Mucosa of descending colon (tissue), 3 donors: ENCODE results near the gene WFIKKN2. TPM values are rescaled to one million over a fixed set of nuclear protein-coding genes. Genes with fewer than 3 reads are reported as not detected.

Experiments
- ATAC-seq: fragments of 200-7000 bp; cut with Tn5 transposase; one replicate; pipeline ENCODE4 v1.9.1; 2020; ENCODE audit warnings: mild to moderate bottlenecking, moderate library complexity
- DNase-seq, 3 donors: peaks; one replicate each; pipeline ENCODE4 v3.0.0-alpha.2; 2020
- H3K36me3 ChIP-seq: fragments of 200-600 bp; one replicate; pipeline ENCODE4 v1.8.0; 2021; ENCODE audit warnings: low read depth, mild to moderate bottlenecking
- H3K4me1 ChIP-seq: fragments of 200-600 bp; one replicate; pipeline ENCODE4 v1.8.0; 2021; ENCODE audit warnings: low read depth, mild to moderate bottlenecking
- H3K4me3 ChIP-seq: fragments of 200-600 bp; one replicate; pipeline ENCODE4 v1.8.0; 2021; ENCODE audit warnings: mild to moderate bottlenecking
- H3K9me3 ChIP-seq: fragments of 200-600 bp; one replicate; pipeline ENCODE4 v1.8.0; 2021; ENCODE audit warnings: mild to moderate bottlenecking
- intact Hi-C, 2 donors: fragments of 100-400 bp; cut with DNase I in 1 of 2; cut with micrococcal nuclease in 1 of 2; formaldehyde crosslinking; loops; one replicate each; pipeline versions ENCODE4 v1.11.0 to v1.11.1; 2022; cut with DNase I, micrococcal nuclease
- total RNA-seq, 3 donors: library from RNA; stranded (reverse); fragmentation: NEBNext Ultra II Directional in 2 of 3; extraction: Animal tissue kit (Norgen Biotek cat#: 25700) in 2 of 3; gene quantifications; one replicate each; pipeline versions ENCODE4 v1.2.1 to v1.2.4, GENCODE V29; 2021 to 2023
- TF ChIP-seq, protein P1 (sequence below): fragments of 200-600 bp; IDR thresholded peaks from one replicate; pipeline ENCODE4 v1.8.0; 2022; ENCODE audit warnings: antibody characterized with exemption, mild to moderate bottlenecking
- donor health status: DM: no; HTN: no; CAD: no; lungs with moderate emphysema.
- donor health status: DM: no; HTN: no; CAD: no.
- donor health status: DM: no; HTN: yes; CAD: no.

WFIKKN2 gene
- total RNA-seq, 3 donors from 2014 or later, result 0.07 to 0.76 (median 0.17) TPM

- peaks cover 19% of the 10 kb centered on the region for H3K4me1 ChIP-seq
- ATAC-seq (no peak), DNase-seq (no peak)
- no peak overlapping the region for H3K4me3 ChIP-seq
- TF ChIP-seq, protein P1, sequence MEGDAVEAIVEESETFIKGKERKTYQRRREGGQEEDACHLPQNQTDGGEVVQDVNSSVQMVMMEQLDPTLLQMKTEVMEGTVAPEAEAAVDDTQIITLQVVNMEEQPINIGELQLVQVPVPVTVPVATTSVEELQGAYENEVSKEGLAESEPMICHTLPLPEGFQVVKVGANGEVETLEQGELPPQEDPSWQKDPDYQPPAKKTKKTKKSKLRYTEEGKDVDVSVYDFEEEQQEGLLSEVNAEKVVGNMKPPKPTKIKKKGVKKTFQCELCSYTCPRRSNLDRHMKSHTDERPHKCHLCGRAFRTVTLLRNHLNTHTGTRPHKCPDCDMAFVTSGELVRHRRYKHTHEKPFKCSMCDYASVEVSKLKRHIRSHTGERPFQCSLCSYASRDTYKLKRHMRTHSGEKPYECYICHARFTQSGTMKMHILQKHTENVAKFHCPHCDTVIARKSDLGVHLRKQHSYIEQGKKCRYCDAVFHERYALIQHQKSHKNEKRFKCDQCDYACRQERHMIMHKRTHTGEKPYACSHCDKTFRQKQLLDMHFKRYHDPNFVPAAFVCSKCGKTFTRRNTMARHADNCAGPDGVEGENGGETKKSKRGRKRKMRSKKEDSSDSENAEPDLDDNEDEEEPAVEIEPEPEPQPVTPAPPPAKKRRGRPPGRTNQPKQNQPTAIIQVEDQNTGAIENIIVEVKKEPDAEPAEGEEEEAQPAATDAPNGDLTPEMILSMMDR, result no peak
- intact Hi-C loops, result no loop called here
- H3K9me3 ChIP-seq, result no peaks in the 10 kb centered on the region
- H3K36me3 ChIP-seq, result no peaks in the 10 kb centered on the region
Measured at GRCh38 chr17:50891577-50891989, 56.2 kb downstream of the WFIKKN2 start.

Other genes starting within 250 kb of the WFIKKN2 start
- 100 to 1,000 TPM; 166 to 453 (median 211) TPM for gene ABCC3, start 200.7 kb upstream of the WFIKKN2 start, total RNA-seq
- 10 to 100 TPM; 26.8 to 86.0 (median 29.6) TPM for gene ANKRD40, start 127.7 kb upstream of the WFIKKN2 start, total RNA-seq
- 100 to 1,000 TPM in 2 of 3 donors, 10 to 100 TPM in 1; 91.0 to 122 (median 114) TPM for gene LUC7L3, start 116.0 kb upstream of the WFIKKN2 start, total RNA-seq
- 10 to 100 TPM; 32.2 to 96.7 (median 57.6) TPM for gene ANKRD40CL, start 68.1 kb upstream of the WFIKKN2 start, total RNA-seq
- 100 to 1,000 TPM; 120 to 156 (median 128) TPM for gene TOB1, start 30.8 kb downstream of the WFIKKN2 start, total RNA-seq